ENCODE data around the gene IPCEF1. TPM values are rescaled to one million over a fixed set of nuclear protein-coding genes. Genes with fewer than 3 reads are reported as not detected.

IPCEF1 gene, protein sequence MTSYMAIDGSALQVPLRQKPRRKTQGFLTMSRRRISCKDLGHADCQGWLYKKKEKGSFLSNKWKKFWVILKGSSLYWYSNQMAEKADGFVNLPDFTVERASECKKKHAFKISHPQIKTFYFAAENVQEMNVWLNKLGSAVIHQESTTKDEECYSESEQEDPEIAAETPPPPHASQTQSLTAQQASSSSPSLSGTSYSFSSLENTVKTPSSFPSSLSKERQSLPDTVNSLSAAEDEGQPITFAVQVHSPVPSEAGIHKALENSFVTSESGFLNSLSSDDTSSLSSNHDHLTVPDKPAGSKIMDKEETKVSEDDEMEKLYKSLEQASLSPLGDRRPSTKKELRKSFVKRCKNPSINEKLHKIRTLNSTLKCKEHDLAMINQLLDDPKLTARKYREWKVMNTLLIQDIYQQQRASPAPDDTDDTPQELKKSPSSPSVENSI
- 0.44 and 0.78 TPM in 2 replicates for total RNA-seq (2021; fragmentation: NEBNext Ultra II Directional; extraction: Animal tissue kit (Norgen Biotek cat#: 25700))
- 0.05 and 0.41 TPM in 2 replicates for polyA plus RNA-seq (2011; rRNA removed)
- 0.25 TPM for polyA plus RNA-seq (2011; cell fraction: cytosol; rRNA removed)
- 0.66 TPM for polyA plus RNA-seq (2011; cell fraction: nucleus; rRNA removed)
- 0.50 to 0.74 TPM (median 0.65 TPM) in 4 replicates for polyA plus RNA-seq (2012, experiment 1 of 2)
- polyA plus RNA-seq (2012, experiment 2 of 2) = 0.03 TPM
- 0.59 TPM for polyA plus RNA-seq (2013, experiment 1 of 2)
- 0.35 TPM for polyA plus RNA-seq (2013, experiment 2 of 2)
- 2.6 and 5.5 TPM in 2 replicates for polyA minus RNA-seq (2011; rRNA and poly(A)+ RNA removed)
- polyA minus RNA-seq (2011; cell fraction: cytosol; rRNA and poly(A)+ RNA removed) = not detected
- 2.3 TPM for polyA minus RNA-seq (2011; cell fraction: nucleus; rRNA and poly(A)+ RNA removed)
- long read RNA-seq, experiment 1 = 0 reads
- long read RNA-seq, experiment 2 = 0 reads

DNA sequence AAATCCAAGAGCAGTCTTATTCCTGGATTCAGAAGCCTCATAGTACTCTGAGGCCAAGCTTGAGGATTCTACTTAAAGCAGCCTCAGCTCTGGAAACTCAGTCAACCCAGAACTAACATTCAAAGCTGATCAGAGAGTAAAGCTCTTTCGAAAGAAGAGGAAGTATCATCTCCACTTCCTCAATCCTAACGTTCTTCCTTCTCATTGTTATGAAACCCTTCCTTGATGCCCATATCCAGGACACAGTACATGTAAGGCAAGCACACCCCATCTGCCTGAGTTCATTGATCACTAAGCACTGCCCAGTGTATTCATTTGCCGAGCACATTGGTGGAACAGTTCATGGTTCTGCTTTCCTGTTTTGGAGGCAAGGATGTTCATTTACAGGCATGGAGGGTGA, at the start of gene IPCEF1:
Gene IPCEF1 (minus strand): TSS at position 114 of the 400 bp plus-strand sequence. CDS start 90,856 bp downstream, outside the sequence.
- FAIRE-seq = no peak
- Histone ChIP-seq H3K56ac (replicated peaks; ENCODE audit: insufficient read length, low read depth, low read length) (no peak within 1 kb of the TSS), H3K27ac (ENCODE audit: low read depth, low read length) (no peak within 1 kb of the TSS), H3K27me3 (replicated peaks in 1 of 4; ENCODE audit: control insufficient read depth in 3 of 4, extremely low read depth in 1 of 4, insufficient read depth in 3 of 4, low read length in 3 of 4) (no peaks in the 10 kb centered on the region), H3K23me2 (ENCODE audit: low read depth, low read length) (peaks cover 5% of the 10 kb centered on the region; the same call in 1 of the 2 replicates), H3K79me1 (ENCODE audit: low read depth, low read length) (no peaks in the 10 kb centered on the region), H2AFZ (ENCODE audit: low read length) (0 out of 2 replicates have a peak within 1 kb of the TSS, but pooled peaks have one; percentile 6), H2BK20ac (ENCODE audit: low read length) (no peak within 1 kb of the TSS), H3K4me1 (replicated peaks in 1 of 4; ENCODE audit: control insufficient read depth in 3 of 4, insufficient read depth in 4 of 4, low read length in 3 of 4) (no peaks in the 10 kb centered on the region), H2BK5ac (ENCODE audit: low read depth, low read length) (no peak within 1 kb of the TSS), H3K9ac (replicated peaks in 1 of 4; ENCODE audit: extremely low read depth in 1 of 4, low read depth in 3 of 4, low read length in 3 of 4) (no peak within 1 kb of the TSS; a peak in 1 of 7 replicates), H3K18ac (ENCODE audit: extremely low read depth, low read length) (no peak within 1 kb of the TSS), H2AK5ac (ENCODE audit: low read depth, low read length) (no peak within 1 kb of the TSS), H4K20me1 (replicated peaks in 1 of 2; ENCODE audit: control insufficient read depth in 1 of 2, insufficient read depth in 2 of 2, low read length in 2 of 2) (no peaks in the 10 kb centered on the region), H3K14ac (ENCODE audit: insufficient read length) (no peak within 1 kb of the TSS), H3K79me2 (ENCODE audit: control insufficient read depth in 1 of 2, insufficient read depth in 2 of 2, low read length in 2 of 2) (no peaks in the 10 kb centered on the region), H3K4me2 (ENCODE audit: insufficient read depth in 1 of 2, low read depth in 2 of 2, low read length in 2 of 2) (no peak within 1 kb of the TSS), H4K8ac (ENCODE audit: extremely low read depth, insufficient read depth, low read length) (no peak within 1 kb of the TSS), H4K5ac (ENCODE audit: insufficient read length, low read depth, low read length) (no peak within 1 kb of the TSS), H3K36me3 (ENCODE audit: control insufficient read depth in 2 of 4, insufficient read depth in 4 of 4, low read length in 3 of 4) (no peaks in the 10 kb centered on the region), H2BK12ac (ENCODE audit: low read depth, low read length) (no peak within 1 kb of the TSS; the same call in 1 of the 2 replicates), H3K4me3 (ENCODE audit: extremely low read depth in 1 of 4, insufficient read depth in 2 of 4, low read depth in 3 of 4, low read length in 4 of 4) (no peak within 1 kb of the TSS), H2BK15ac (ENCODE audit: low read length) (no peak within 1 kb of the TSS), H3K9me3 (ENCODE audit: insufficient read depth in 2 of 2, low read depth in 1 of 2, low read length in 1 of 2) (no peaks in the 10 kb centered on the region), H4K91ac (replicated peaks; ENCODE audit: insufficient read length, low read length) (no peak within 1 kb of the TSS), H3K23ac (ENCODE audit: insufficient read length) (no peak within 1 kb of the TSS), H3K4ac (replicated peaks; ENCODE audit: insufficient read length, low read depth, low read length) (no peak within 1 kb of the TSS), H2BK120ac (replicated peaks; ENCODE audit: low read depth, low read length) (no peak within 1 kb of the TSS)
- ChIA-PET CTCF (ENCODE audit: partially characterized antibody) (interaction anchor here (0.9 to 1.0 kb wide), 2 partner anchors 14 to 79 kb away, joined by 3 read pairs; no protein-coding TSS in a partner anchor), POLR2A (ENCODE audit: partially characterized antibody) (no interaction called here)
- TF ChIP-seq PHF8 (conservative IDR thresholded peaks at IDR 0.05; ENCODE audit: low read depth, low read length) (no peak), POLR2AphosphoS5 (IDR thresholded peaks at IDR 0.05; ENCODE audit: low read depth, low read length) (no peak), SIRT6 (IDR thresholded peaks at IDR 0.05; ENCODE audit: low read length) (no peak), CREB1 (IDR thresholded peaks at IDR 0.05) (no peak), TAF7 (optimal IDR thresholded peaks at IDR 0.05; ENCODE audit: borderline replicate concordance, low read depth, low read length) (no peak), SP1 (IDR thresholded peaks at IDR 0.05; ENCODE audit: low read depth, low read length) (no peak), SAP30 (IDR thresholded peaks at IDR 0.05; ENCODE audit: insufficient read depth, insufficient replicate concordance, low read length) (no peak)
- TF ChIP-seq, protein P1, sequence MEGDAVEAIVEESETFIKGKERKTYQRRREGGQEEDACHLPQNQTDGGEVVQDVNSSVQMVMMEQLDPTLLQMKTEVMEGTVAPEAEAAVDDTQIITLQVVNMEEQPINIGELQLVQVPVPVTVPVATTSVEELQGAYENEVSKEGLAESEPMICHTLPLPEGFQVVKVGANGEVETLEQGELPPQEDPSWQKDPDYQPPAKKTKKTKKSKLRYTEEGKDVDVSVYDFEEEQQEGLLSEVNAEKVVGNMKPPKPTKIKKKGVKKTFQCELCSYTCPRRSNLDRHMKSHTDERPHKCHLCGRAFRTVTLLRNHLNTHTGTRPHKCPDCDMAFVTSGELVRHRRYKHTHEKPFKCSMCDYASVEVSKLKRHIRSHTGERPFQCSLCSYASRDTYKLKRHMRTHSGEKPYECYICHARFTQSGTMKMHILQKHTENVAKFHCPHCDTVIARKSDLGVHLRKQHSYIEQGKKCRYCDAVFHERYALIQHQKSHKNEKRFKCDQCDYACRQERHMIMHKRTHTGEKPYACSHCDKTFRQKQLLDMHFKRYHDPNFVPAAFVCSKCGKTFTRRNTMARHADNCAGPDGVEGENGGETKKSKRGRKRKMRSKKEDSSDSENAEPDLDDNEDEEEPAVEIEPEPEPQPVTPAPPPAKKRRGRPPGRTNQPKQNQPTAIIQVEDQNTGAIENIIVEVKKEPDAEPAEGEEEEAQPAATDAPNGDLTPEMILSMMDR (IDR thresholded peaks at IDR 0.05; ENCODE audit: control extremely low read depth in 1 of 3, insufficient read depth in 1 of 3, low read depth in 1 of 3, low read length in 3 of 3) = no peak
- WGBS, 2 experiments (ENCODE audit: extremely low coverage in 1 of 2, insufficient coverage in 1 of 2, insufficient read length in 1 of 2, insufficient replicate concordance in 2 of 2, low coverage in 1 of 2, low lambda C conversion rate in 2 of 2, missing lambda C conversion rate in 1 of 2) = 93% methylated on average over 3 of the region's 3 CpGs; no CpG with 5 or more reads in 1 of the 2 experiments
- no peak for DNase-seq (ENCODE audit: low read depth in 1 of 2, low spot score in 2 of 2)
